ENCODE measurements around the gene DGKD.

- TF ChIP-seq CTCF (IDR thresholded peaks at IDR 0.05; ENCODE audit: low read length) (no peak), EZH2phosphoT487 (IDR thresholded peaks at IDR 0.05; ENCODE audit: low read length) (no peak), EZH2 (optimal IDR thresholded peaks at IDR 0.05; ENCODE audit: low read depth, low read length) (no peak)
These were observed 6.5 kb downstream of the DGKD start for GRCh38 chr2:233360771-233361176.

All from MM.1S (cell line).